SU-DHL-6 (cell line): ENCODE data around the gene MARCHF10.

Experiments used
- H2AFZ ChIP-seq: fragments of 200-600 bp; sonication (generic); 2 replicates; pipeline ENCODE4 v1.6.1; 2014; ENCODE audit warnings: low read depth, mild to moderate bottlenecking, moderate library complexity, mixed read lengths, antibody characterized with exemption, low read length; ENCODE audit not compliant: severe bottlenecking
- H3F3A ChIP-seq: fragments of 200-600 bp; shearing (Covaris generic); 2 replicates; pipeline ENCODE4 v1.6.0; 2016; ENCODE audit warnings: antibody characterized with exemption, mild to moderate bottlenecking; ENCODE audit not compliant: insufficient read depth
- H3K27ac ChIP-seq: fragments of 200-600 bp; sonication (generic); 2 replicates; pipeline ENCODE4 v1.5.1; 2016; ENCODE audit warnings: low read depth, mild to moderate bottlenecking, low read length, moderate library complexity, mixed read lengths
- H3K27me3 ChIP-seq: fragments of 200-600 bp; sonication (generic), shearing (Covaris generic); 2 replicates; pipeline ENCODE4 v1.6.0; 2014; ENCODE audit warnings: mild to moderate bottlenecking, low read length
- H3K36me3 ChIP-seq: fragments of 200-600 bp; sonication (generic); 2 replicates; pipeline ENCODE4 v1.6.1; 2014; ENCODE audit warnings: mild to moderate bottlenecking, low read length, mixed read lengths
- H3K4me2 ChIP-seq: fragments of 300-600, 200-600 bp; shearing (Covaris generic), sonication (generic); 2 replicates; pipeline ENCODE4 v1.6.0; 2014; ENCODE audit warnings: low read length, low read depth, mild to moderate bottlenecking; ENCODE audit not compliant: poor library complexity, severe bottlenecking
- H3K4me3 ChIP-seq: fragments of 200-600 bp; sonication (generic); 2 replicates; pipeline ENCODE4 v1.5.1; 2014; ENCODE audit warnings: antibody characterized with exemption, low read length, mild to moderate bottlenecking, mixed read lengths; ENCODE audit not compliant: insufficient read depth, poor library complexity, severe bottlenecking
- H3K79me2 ChIP-seq: fragments of 200-600 bp; sonication (generic); 2 replicates; pipeline ENCODE4 v1.6.1; 2014; ENCODE audit warnings: mild to moderate bottlenecking, low read length, moderate library complexity; ENCODE audit not compliant: insufficient read depth
- H3K9ac ChIP-seq: fragments of 200-600 bp; sonication (generic); 2 replicates; pipeline ENCODE4 v1.7.0; 2014; ENCODE audit warnings: mild to moderate bottlenecking, low read length
- H3K9me2 ChIP-seq: fragments of 200-600 bp; sonication (generic); replicated peaks from 2 replicates; pipeline ENCODE4 v1.6.1; 2014; ENCODE audit warnings: low read length; ENCODE audit not compliant: insufficient read depth
- H3K9me3 ChIP-seq: fragments of 200-600 bp; sonication (generic); 2 replicates; pipeline ENCODE4 v1.6.1; 2014; ENCODE audit warnings: low read length, mixed read lengths; ENCODE audit not compliant: insufficient read depth
- H4K20me1 ChIP-seq: fragments of 200-600 bp; sonication (generic); 2 replicates; pipeline ENCODE4 v1.6.1; 2014; ENCODE audit warnings: low read depth, mild to moderate bottlenecking, antibody characterized with exemption, low read length, moderate library complexity, mixed read lengths
- CTCF ChIP-seq: fragments of 200-600 bp; sonication (generic); IDR thresholded peaks from one replicate; pipeline ENCODE4 v1.5.1; 2017; ENCODE audit warnings: antibody characterized with exemption, mild to moderate bottlenecking, low read length, moderate library complexity; ENCODE audit not compliant: insufficient read depth, poor library complexity, severe bottlenecking
- EZH2phosphoT487 ChIP-seq: fragments of 200-600 bp; sonication (generic), shearing (Covaris generic); conservative IDR thresholded peaks from 2 replicates; pipeline ENCODE4 v1.6.1; 2018; ENCODE audit warnings: mild to moderate bottlenecking, antibody characterized with exemption, low read length, moderate library complexity, mixed read lengths

Gene MARCHF10

GRCh38 chr17:62670202-62670821 is 137.8 kb downstream of the MARCHF10 start:
- Histone ChIP-seq H2AFZ (no peak overlapping the region), H3K9me2 (no peaks in the 10 kb centered on the region), H3K9me3 (no peaks in the 10 kb centered on the region), H3K4me3 (no peak overlapping the region), H3F3A (no peaks in the 10 kb centered on the region), H3K4me2 (no peak overlapping the region), H3K27ac (no peak overlapping the region), H4K20me1 (no peaks in the 10 kb centered on the region), H3K27me3 (no peaks in the 10 kb centered on the region), H3K36me3 (no peaks in the 10 kb centered on the region), H3K79me2 (no peaks in the 10 kb centered on the region), H3K9ac (no peak overlapping the region)
- TF ChIP-seq CTCF = no peak
- TF ChIP-seq EZH2phosphoT487 = no peak

- no peaks in the 10 kb centered on the region for H3F3A ChIP-seq
- H3K9me2 ChIP-seq = no peaks in the 10 kb centered on the region
- no peak overlapping the region for H3K27ac ChIP-seq
- no peak overlapping the region for H3K4me2 ChIP-seq
- TF ChIP-seq EZH2phosphoT487 = no peak
- no peak for TF ChIP-seq CTCF
- H4K20me1 ChIP-seq = no peaks in the 10 kb centered on the region
- H3K9me3 ChIP-seq = no peaks in the 10 kb centered on the region
- no peaks in the 10 kb centered on the region for H3K79me2 ChIP-seq
- no peak overlapping the region for H2AFZ ChIP-seq
- no peak overlapping the region for H3K9ac ChIP-seq
- H3K27me3 ChIP-seq = no peaks in the 10 kb centered on the region
- no peaks in the 10 kb centered on the region for H3K36me3 ChIP-seq
- no peak overlapping the region for H3K4me3 ChIP-seq
Observed at GRCh38 chr17:62668091-62668804, 139.9 kb downstream of the MARCHF10 start.

GRCh38 chr17:62666801-62667591 is 141.1 kb downstream of the MARCHF10 start:
- Histone ChIP-seq H4K20me1 (no peaks in the 10 kb centered on the region), H3K4me2 (no peak overlapping the region), H3K9ac (no peak overlapping the region), H3K27me3 (no peaks in the 10 kb centered on the region), H3K9me3 (no peaks in the 10 kb centered on the region), H3K4me3 (no peak overlapping the region), H3K9me2 (no peaks in the 10 kb centered on the region), H2AFZ (no peak overlapping the region), H3K36me3 (no peaks in the 10 kb centered on the region), H3F3A (no peaks in the 10 kb centered on the region), H3K79me2 (no peaks in the 10 kb centered on the region), H3K27ac (no peak overlapping the region)
- TF ChIP-seq EZH2phosphoT487 (no peak), CTCF (no peak)
